ENCODE results near the gene ATP7A.

GRCh38 chrX:77937291-77937690 is 26.8 kb downstream of the ATP7A start:
- TF ChIP-seq EP300 (IDR thresholded peaks at IDR 0.05; ENCODE audit: low read depth) = no peak
- no peak for TF ChIP-seq POLR2A (IDR thresholded peaks at IDR 0.05)
- TF ChIP-seq CTCF (IDR thresholded peaks at IDR 0.05) = no peak
- TF ChIP-seq POLR2AphosphoS5 (IDR thresholded peaks at IDR 0.05) = no peak

All from transverse colon (tissue), 4 donors.